DOHH2 (cell line): ENCODE results near the gene CTRB2.

ENCODE experiments used
- H3F3A ChIP-seq: fragments of 200-600 bp; sonication (generic), shearing (Covaris generic); 2 replicates; pipeline ENCODE4 v1.6.0; 2016; ENCODE audit warnings: antibody characterized with exemption, mild to moderate bottlenecking; ENCODE audit not compliant: control insufficient read depth, insufficient read depth
- H3K27ac ChIP-seq: fragments of 200-600 bp; sonication (generic); 2 replicates; pipeline ENCODE4 v1.5.1; 2014; ENCODE audit warnings: low read depth, mild to moderate bottlenecking, low read length, moderate library complexity
- H3K27me3 ChIP-seq: fragments of 200-600 bp; sonication (generic); 2 replicates; pipeline ENCODE4 v1.6.1; 2014; ENCODE audit warnings: mild to moderate bottlenecking, low read length, mixed read lengths; ENCODE audit not compliant: control insufficient read depth
- H3K36me3 ChIP-seq: fragments of 200-600 bp; sonication (generic); 2 replicates; pipeline ENCODE4 v1.6.1; 2014; ENCODE audit warnings: mild to moderate bottlenecking, low read length, moderate library complexity, mixed read lengths; ENCODE audit not compliant: control insufficient read depth
- H3K4me1 ChIP-seq: fragments of 200-600 bp; sonication (generic); 2 replicates; pipeline ENCODE4 v1.6.1; 2014; ENCODE audit warnings: mild to moderate bottlenecking, low read length, mixed read lengths; ENCODE audit not compliant: control insufficient read depth
- H3K4me2 ChIP-seq: fragments of 200-600 bp; sonication (generic); 2 replicates; pipeline ENCODE4 v1.6.0; 2014; ENCODE audit warnings: mild to moderate bottlenecking, low read length, moderate library complexity
- H3K4me3 ChIP-seq: fragments of 200-600 bp; sonication (generic); 2 replicates; pipeline ENCODE4 v1.5.1; 2014; ENCODE audit warnings: mild to moderate bottlenecking, low read length, mixed read lengths
- H3K79me2 ChIP-seq: fragments of 200-600 bp; sonication (generic); 2 replicates; pipeline ENCODE4 v1.6.1; 2014; ENCODE audit warnings: mild to moderate bottlenecking, low read length, mixed read lengths; ENCODE audit not compliant: control insufficient read depth
- H3K9me2 ChIP-seq: fragments of 200-600 bp; sonication (generic); replicated peaks from 2 replicates; pipeline ENCODE4 v1.6.1; 2014; ENCODE audit warnings: mild to moderate bottlenecking, low read length, mixed read lengths; ENCODE audit not compliant: control insufficient read depth
- H3K9me3 ChIP-seq: fragments of 200-600 bp; sonication (generic); 2 replicates; pipeline ENCODE4 v1.6.1; 2014; ENCODE audit warnings: antibody characterized with exemption, low read length, mixed read lengths; ENCODE audit not compliant: control insufficient read depth, insufficient read depth
- H4K20me1 ChIP-seq: fragments of 200-600 bp; sonication (generic); 2 replicates; pipeline ENCODE4 v1.6.0; 2014; ENCODE audit warnings: low read depth, mild to moderate bottlenecking, antibody characterized with exemption, low read length, moderate library complexity; ENCODE audit not compliant: control insufficient read depth, insufficient read depth
- EZH2phosphoT487 ChIP-seq: fragments of 200-600 bp; sonication (generic); IDR thresholded peaks from 2 replicates; pipeline ENCODE4 v1.6.1; 2017; ENCODE audit warnings: borderline replicate concordance, mild to moderate bottlenecking, antibody characterized with exemption, low read length, moderate library complexity, mixed read lengths
- TF ChIP-seq, protein P1 (sequence below): fragments of 200-600 bp; sonication (generic); IDR thresholded peaks from one replicate; pipeline ENCODE4 v1.5.1; 2014; ENCODE audit warnings: antibody characterized with exemption, mild to moderate bottlenecking, low read depth, low read length; ENCODE audit not compliant: poor library complexity, severe bottlenecking

CTRB2 gene

DNA sequence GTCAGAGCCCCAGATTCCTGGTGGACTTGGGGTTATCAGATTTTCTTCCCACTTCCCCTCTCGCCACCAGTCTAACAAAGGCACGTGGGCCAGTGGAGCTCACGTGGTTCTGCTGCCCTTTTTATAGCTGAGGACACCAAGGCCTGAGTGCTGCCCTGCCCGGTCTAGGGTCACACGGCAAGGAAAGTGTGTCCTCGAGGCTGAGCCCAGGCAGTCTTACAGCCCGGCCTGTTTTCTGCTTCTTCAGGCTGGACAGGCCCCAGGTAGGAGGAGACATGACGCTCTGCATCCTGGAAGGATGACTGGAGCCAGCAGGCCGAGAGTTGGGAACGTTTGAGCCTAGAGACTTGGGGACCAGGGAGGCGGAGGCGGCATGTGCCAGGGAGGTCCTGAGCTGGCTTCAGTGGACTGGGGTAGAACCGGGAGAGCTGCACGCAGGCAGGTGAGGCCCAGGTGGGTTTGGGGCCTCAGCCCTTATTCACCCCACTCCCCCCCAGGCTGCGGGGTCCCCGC lies 15.4 kb upstream of the CTRB2 start:
- H4K20me1 ChIP-seq, result no peaks in the 10 kb centered on the region
- TF ChIP-seq EZH2phosphoT487, result no peak
- TF ChIP-seq, protein P1, sequence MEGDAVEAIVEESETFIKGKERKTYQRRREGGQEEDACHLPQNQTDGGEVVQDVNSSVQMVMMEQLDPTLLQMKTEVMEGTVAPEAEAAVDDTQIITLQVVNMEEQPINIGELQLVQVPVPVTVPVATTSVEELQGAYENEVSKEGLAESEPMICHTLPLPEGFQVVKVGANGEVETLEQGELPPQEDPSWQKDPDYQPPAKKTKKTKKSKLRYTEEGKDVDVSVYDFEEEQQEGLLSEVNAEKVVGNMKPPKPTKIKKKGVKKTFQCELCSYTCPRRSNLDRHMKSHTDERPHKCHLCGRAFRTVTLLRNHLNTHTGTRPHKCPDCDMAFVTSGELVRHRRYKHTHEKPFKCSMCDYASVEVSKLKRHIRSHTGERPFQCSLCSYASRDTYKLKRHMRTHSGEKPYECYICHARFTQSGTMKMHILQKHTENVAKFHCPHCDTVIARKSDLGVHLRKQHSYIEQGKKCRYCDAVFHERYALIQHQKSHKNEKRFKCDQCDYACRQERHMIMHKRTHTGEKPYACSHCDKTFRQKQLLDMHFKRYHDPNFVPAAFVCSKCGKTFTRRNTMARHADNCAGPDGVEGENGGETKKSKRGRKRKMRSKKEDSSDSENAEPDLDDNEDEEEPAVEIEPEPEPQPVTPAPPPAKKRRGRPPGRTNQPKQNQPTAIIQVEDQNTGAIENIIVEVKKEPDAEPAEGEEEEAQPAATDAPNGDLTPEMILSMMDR, result no peak
- H3K4me3 ChIP-seq, result no peak overlapping the region
- H3K4me1 ChIP-seq, result no peaks in the 10 kb centered on the region
- no peaks in the 10 kb centered on the region for H3K27me3 ChIP-seq
- H3K4me2 ChIP-seq, result no peak overlapping the region
- no peaks in the 10 kb centered on the region for H3K79me2 ChIP-seq
- no peaks in the 10 kb centered on the region for H3F3A ChIP-seq
- H3K27ac ChIP-seq, result no peak overlapping the region
- no peaks in the 10 kb centered on the region for H3K9me3 ChIP-seq
- H3K36me3 ChIP-seq, result no peaks in the 10 kb centered on the region
- H3K9me2 ChIP-seq, result no peaks in the 10 kb centered on the region

DNA sequence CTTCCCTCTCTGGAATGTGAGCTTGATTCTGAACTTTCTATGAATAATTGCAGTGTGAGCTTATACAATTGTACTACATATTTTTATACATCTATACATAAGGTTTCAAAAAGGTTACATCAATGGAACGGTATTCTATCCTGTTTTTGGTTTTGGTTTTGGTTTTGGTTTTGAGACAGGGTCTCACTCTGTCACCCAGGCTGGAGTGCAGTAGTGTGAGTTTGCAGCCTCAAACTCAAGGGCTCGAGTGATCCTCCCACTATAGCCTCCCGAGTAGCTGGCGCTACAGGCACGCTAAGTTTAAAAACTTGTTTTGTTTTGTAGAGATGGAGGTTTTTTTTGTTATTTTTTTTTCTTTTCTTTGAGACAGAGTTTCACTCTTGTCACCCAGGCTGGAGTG lies 12.9 kb upstream of the CTRB2 start:
- Histone ChIP-seq H3K9me3 (no peaks in the 10 kb centered on the region), H3K79me2 (no peaks in the 10 kb centered on the region), H4K20me1 (no peaks in the 10 kb centered on the region), H3K27ac (no peak overlapping the region), H3K4me3 (no peak overlapping the region), H3K4me2 (no peak overlapping the region), H3K4me1 (no peaks in the 10 kb centered on the region), H3K36me3 (no peaks in the 10 kb centered on the region), H3K9me2 (no peaks in the 10 kb centered on the region), H3K27me3 (no peaks in the 10 kb centered on the region), H3F3A (no peaks in the 10 kb centered on the region)
- no peak for TF ChIP-seq EZH2phosphoT487
- TF ChIP-seq, protein P1, result no peak

DNA sequence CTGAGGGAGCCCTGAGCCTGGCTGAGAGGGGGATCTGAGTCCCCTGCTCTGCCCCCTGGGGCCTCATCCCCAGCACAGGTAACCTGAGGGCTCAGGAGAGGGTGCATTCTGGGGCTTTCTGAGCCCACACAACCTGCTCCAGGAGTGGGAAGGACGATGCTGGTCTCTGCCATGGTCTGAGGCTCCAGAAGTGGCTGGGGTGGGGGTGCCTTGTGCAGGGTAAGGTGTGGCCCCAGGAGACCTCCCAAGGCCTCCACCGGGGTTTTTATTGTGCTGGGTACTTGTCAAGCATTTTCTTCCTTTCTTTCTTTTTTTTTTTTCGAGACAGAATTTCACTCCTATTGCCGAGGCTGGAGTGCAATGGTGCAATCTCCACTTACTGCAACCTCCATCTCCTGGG lies 12.1 kb upstream of the CTRB2 start:
- TF ChIP-seq EZH2phosphoT487, result no peak
- TF ChIP-seq, protein P1, result no peak
- Histone ChIP-seq H3K4me3 (no peak overlapping the region), H3K4me2 (no peak overlapping the region), H3K4me1 (no peaks in the 10 kb centered on the region), H3K9me2 (no peaks in the 10 kb centered on the region), H3K79me2 (no peaks in the 10 kb centered on the region), H3K27me3 (no peaks in the 10 kb centered on the region), H3K36me3 (no peaks in the 10 kb centered on the region), H4K20me1 (no peaks in the 10 kb centered on the region), H3F3A (no peaks in the 10 kb centered on the region), H3K9me3 (no peaks in the 10 kb centered on the region), H3K27ac (no peak overlapping the region)
